ENCODE data around the gene DUOXA2.

Gene DUOXA2

GRCh38 chr15:45137703-45138102 lies 23.6 kb downstream of the DUOXA2 start:
- DNase-seq: no peak

- no peak for DNase-seq
Measured at GRCh38 chr15:45138814-45139765, 25.0 kb downstream of the DUOXA2 start.

- peak; percentile 37 to 72 for DNase-seq
Measured at GRCh38 chr15:45139770-45140169, 25.6 kb downstream of the DUOXA2 start.

GRCh38 chr15:45140557-45141250 lies 26.6 kb downstream of the DUOXA2 start:
- no peak for DNase-seq

- DNase-seq: no peak
Measured at GRCh38 chr15:45141386-45141785, 27.3 kb downstream of the DUOXA2 start.

- no peak for DNase-seq
Measured at GRCh38 chr15:45143056-45143455, 28.9 kb downstream of the DUOXA2 start.

GRCh38 chr15:45143946-45144345 lies 29.8 kb downstream of the DUOXA2 start:
- no peak for DNase-seq

GRCh38 chr15:45144775-45145174 lies 30.6 kb downstream of the DUOXA2 start:
- no peak for DNase-seq

- no peak for DNase-seq
Measured at GRCh38 chr15:45146405-45146804, 32.3 kb downstream of the DUOXA2 start.

GRCh38 chr15:45147606-45148005 lies 33.5 kb downstream of the DUOXA2 start:
- no peak for DNase-seq

- no peak for DNase-seq
Measured at GRCh38 chr15:45148076-45149059, 34.2 kb downstream of the DUOXA2 start.

GRCh38 chr15:45149060-45149459 lies 34.9 kb downstream of the DUOXA2 start:
- DNase-seq: no peak

GRCh38 chr15:45150481-45150880 lies 36.4 kb downstream of the DUOXA2 start:
- DNase-seq: no peak

GRCh38 chr15:45150997-45151396 lies 36.9 kb downstream of the DUOXA2 start:
- no peak for DNase-seq

GRCh38 chr15:45151998-45152828 lies 38.1 kb downstream of the DUOXA2 start:
- DNase-seq: no peak

- DNase-seq: no peak
Measured at GRCh38 chr15:45155739-45156138, 41.6 kb downstream of the DUOXA2 start.

GRCh38 chr15:45156744-45157455 lies 42.8 kb downstream of the DUOXA2 start:
- peak; percentile 63 to 86 for DNase-seq

- DNase-seq: no peak
Measured at GRCh38 chr15:45157974-45158373, 43.8 kb downstream of the DUOXA2 start.

GRCh38 chr15:45161666-45162065 lies 47.5 kb downstream of the DUOXA2 start:
- no peak for DNase-seq

- DNase-seq: peak; percentile 93 to 98
Measured at GRCh38 chr15:45162771-45163507, 48.8 kb downstream of the DUOXA2 start.

GRCh38 chr15:45163508-45163856 lies 49.4 kb downstream of the DUOXA2 start:
- DNase-seq: no peak

Data from NCI-H524 (cell line).